Activated T-helper 1 cell treated with anti-CD3 and anti-CD28 coated beads, Interleukin-2, amount 50 U/mL, for 16 hours (primary cell): ENCODE data around the gene UBQLN4.

Source experiments
- DNase-seq, 2 donors: peaks; one replicate each; pipeline ENCODE4 v3.0.0-alpha.2; 2020; ENCODE audit warnings: low read depth in 1 of 2, low spot score in 1 of 2

UBQLN4 gene

GRCh38 chr1:156053768-156054499 is at the start of gene UBQLN4:
Gene UBQLN4 (minus strand): TSS chr1:156053798. CDS start chr1:156053701, 97 bp downstream.
- peak; percentile 68 to 81 for DNase-seq

GRCh38 chr1:156102633-156103511 is 49.3 kb upstream of the UBQLN4 start:
- no peak for DNase-seq

- DNase-seq: no peak
Measured at GRCh38 chr1:156101880-156102279, 48.3 kb upstream of the UBQLN4 start.

- no peak for DNase-seq
Measured at GRCh38 chr1:156100205-156100995, 46.8 kb upstream of the UBQLN4 start.

- DNase-seq: no peak
Measured at GRCh38 chr1:156099282-156099681, 45.7 kb upstream of the UBQLN4 start.

- DNase-seq: no peak
Measured at GRCh38 chr1:156098784-156099183, 45.2 kb upstream of the UBQLN4 start.

- no peak for DNase-seq
Measured at GRCh38 chr1:156097499-156098178, 44.0 kb upstream of the UBQLN4 start.

GRCh38 chr1:156096640-156097391 is 43.2 kb upstream of the UBQLN4 start:
- DNase-seq: peak; percentile 70 to 84

GRCh38 chr1:156095906-156096508 is 42.4 kb upstream of the UBQLN4 start:
- DNase-seq: no peak

GRCh38 chr1:156091610-156092009 is 38.0 kb upstream of the UBQLN4 start:
- no peak for DNase-seq

GRCh38 chr1:156090840-156091188 is 37.2 kb upstream of the UBQLN4 start:
- DNase-seq: peak; percentile 83 to 88

- DNase-seq: no peak
Measured at GRCh38 chr1:156090138-156090839, 36.7 kb upstream of the UBQLN4 start.

- no peak for DNase-seq
Measured at GRCh38 chr1:156089704-156090103, 36.1 kb upstream of the UBQLN4 start.

- no peak for DNase-seq
Measured at GRCh38 chr1:156086256-156086662, 32.7 kb upstream of the UBQLN4 start.

- DNase-seq: no peak
Measured at GRCh38 chr1:156083800-156084790, 30.5 kb upstream of the UBQLN4 start.

GRCh38 chr1:156082309-156083091 is 28.9 kb upstream of the UBQLN4 start, which contains the start of gene MEX3A:
Gene MEX3A (minus strand): TSS chr1:156082465. CDS start chr1:156081998, 467 bp downstream.
- DNase-seq: peak; percentile 27 to 31

- DNase-seq: no peak
Measured at GRCh38 chr1:156081917-156082308, 28.3 kb upstream of the UBQLN4 start.
